Fibroblast of skin of back (primary cell): ENCODE data around the gene HRCT1.
"Not testable (repeated sequence)": the region's sequence is repeated elsewhere in the genome, so short reads cannot be mapped to it uniquely, and the experiment has no call there.

ENCODE experiments used
- DNase-seq: peaks from one replicate; pipeline ENCODE4 v3.0.0-alpha.2; 2013

The HRCT1 gene

DNA sequence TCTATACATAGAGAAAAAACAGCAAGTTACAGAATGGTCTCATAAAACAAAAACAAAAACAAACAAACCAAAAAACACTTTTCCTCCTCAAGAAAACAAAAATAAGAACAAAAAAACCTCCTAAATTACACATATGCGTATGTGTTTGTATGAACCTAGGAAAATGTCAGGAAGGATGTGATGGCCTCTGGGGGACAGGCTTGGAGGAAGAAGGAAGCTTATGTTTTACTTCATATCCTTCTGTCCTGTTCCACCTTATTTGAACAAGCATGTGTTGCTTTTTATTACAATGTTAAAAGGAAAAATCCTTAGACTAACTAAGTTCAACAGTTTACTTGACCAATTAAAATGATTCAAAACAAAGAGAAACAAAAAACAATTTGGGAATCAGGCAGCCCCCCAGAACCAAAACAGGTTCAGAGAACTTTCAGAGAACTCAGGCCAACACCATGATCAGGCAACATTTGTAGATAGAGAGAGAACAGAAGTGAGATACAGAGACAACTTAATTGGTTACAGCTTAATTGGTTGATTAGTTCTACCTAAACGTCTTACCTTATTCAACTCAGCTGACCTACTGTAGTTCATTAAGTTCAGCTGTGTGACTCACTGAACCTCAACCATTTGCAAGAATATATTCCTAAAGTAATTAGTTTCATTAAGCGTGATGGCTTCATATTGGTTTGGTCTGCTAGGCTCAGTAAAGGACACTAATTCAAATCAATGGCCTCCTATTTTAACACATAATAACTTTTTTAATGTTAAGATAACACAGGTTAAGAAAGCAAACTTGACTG lies 13.4 kb downstream of the HRCT1 start:
- no peak for DNase-seq

DNA sequence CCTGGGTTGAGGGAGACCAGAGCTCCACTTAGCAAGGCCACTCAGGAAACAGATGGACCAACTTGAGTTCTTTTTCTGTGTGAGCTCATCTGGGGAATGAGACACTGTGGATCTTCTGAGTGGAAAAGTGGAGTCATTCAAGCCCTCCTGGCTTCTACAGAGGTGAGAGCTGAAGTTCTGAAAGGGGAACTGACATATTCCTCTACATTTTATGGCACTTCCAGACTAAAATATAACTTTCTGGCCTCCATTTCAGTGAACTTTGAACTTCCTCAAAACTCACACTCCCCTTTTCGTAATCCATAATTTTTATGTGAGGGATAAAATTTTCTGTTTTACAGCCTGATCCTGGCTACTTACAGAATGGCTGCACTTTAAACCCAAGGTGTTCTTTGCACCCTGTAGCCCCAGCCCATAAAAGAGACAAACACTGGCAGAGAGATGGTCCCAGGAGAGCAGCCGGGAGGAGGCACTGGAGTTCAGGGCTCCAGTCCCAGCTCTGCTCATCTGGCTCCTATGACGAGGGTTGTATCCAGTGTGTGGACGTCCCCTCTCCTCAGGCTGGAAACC lies 14.1 kb downstream of the HRCT1 start:
- DNase-seq: no peak

DNA sequence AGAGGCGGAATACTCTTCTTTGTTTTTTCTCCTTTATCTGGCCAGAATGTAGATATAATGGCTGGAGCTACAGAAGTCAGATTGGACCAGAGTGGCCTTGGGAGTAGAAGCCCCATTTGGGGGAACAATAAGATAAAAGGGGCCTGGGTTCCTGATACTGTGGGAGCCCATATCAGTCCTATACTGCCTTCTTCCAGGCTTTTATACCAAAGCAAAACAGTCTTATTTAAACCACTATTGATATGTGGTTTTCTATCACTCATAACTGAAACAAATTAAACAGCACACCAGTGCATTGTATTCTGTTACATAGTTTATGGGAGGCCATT lies 17.6 kb downstream of the HRCT1 start:
- DNase-seq: no peak

DNA sequence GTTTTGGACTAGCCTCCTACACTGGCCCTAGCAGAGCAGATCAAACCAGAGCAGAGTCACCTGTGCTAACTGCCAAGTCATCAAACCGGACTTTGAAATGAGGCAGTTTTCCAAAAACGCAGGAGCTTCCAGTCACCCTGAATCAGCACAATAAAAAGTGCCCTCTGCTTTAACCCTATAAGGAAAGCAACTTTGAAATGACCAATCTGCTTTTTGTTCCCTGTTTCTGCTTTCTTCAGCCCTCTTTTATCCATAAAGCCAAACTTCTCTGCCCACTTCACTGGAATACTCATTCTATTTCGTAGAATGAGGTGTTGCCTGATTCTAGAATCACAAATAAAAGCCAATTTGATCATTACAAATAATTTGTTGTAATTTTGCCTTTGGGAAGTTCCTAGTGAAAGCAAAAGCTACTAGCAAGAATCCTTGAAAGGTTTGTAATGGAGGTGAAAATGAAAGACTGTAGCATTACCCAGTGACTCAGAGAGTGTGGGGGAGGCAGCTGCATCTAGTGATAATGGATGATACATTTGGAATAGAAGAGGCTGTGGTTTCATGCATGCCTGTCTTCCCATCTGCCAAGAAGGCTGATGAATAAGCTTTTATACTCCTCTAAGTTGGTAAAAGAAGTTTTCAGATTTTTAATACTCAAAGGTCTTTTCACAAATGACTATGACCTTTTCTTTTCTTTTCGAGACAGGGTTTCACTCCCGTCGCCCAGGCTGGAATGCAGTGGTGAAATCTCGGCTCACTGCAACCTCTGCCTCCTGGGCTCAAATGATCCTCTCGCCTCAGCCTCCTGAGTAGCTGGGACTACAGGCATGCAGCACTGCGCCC lies 18.1 kb downstream of the HRCT1 start:
- peak; percentile 95 for DNase-seq

DNA sequence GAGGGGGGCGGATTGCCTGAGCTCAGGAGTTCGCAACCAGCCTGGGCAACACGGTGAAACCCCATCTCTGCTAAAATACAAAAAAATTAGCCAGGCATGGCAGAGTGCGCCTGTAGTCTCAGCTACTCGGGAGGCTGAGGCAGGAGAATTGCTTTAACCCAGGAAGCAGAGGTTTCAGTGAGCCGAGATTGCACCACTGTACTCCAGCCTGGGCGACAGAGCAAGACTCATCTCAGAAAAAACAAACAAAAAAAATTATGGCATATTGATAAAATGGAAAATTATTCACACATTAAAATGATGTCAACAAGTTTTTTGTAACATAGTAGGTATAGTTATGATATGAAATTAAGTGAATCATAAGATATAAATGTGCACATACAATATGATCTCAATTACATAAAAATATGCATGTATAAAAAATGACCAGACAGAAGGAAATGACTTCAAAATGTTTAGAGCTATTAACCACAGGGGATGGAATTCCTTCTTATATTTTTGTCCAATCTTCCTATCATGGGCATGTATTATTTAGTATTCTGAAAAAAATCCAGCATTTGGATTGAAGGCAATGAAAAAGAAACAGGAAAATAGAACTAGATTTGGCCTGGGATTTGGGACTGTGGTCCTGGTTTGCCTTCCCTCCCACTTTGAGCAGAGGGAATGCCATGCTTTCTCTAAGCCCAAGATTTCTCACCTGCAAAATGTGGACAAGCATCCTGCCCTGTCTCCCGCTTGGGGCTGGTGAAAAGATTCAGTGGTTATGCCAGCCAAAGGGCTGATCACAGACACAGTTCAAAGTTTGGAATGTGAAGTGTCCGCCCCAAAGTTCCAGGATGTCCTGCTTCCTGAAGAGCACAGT lies 22.8 kb downstream of the HRCT1 start:
- DNase-seq: peak; percentile 84

DNA sequence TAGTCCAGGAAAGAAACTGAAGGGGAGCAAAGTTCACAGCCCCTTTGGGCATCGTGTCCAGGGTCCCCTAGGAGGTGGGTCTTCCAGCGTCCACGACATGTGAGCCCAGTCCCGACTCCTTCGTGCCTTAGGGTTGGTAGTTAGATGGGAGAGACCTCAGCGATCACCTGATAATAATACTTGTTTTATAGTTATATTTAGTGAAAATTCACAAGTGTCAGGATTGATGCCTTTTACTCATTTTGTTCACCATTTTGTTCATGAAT lies 23.4 kb downstream of the HRCT1 start:
- no peak for DNase-seq

DNA sequence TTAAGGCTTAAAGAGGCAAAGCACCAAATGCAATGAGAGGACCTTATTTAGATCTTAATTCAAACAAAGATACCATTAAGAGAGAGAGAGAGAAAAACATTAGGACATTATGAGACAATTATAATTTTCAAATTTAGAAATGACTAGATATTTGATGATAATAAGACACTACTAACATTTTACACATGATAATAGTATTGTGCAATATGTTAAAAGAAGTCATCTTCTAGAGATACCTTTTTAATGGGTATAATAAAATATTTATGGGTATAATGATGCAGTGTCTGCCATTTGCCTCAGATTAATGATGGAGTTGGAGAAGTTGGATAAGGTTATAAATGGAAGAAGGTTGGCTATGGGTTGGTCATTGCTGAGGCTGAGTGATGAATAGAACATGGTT lies 24.5 kb downstream of the HRCT1 start:
- DNase-seq: no peak

DNA sequence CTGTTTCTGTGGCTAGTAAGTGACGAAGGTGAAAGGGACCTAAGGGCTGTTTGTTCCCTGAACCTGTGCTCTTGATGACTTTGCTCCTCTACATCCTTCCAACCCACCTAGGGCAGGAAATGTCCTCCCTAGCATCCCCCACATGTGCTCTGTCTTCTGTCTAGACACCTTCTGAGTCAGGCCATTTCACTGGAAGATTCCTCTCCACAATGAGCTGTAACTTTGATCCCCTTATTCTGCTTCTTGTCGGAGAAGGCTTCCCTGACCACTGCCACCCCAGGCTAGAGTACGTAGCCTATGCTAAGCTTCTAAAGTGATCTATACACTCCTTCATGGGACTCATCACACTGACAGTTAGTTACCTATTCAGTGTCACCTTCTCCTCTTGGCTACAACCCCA lies 25.0 kb downstream of the HRCT1 start:
- DNase-seq: no peak

DNA sequence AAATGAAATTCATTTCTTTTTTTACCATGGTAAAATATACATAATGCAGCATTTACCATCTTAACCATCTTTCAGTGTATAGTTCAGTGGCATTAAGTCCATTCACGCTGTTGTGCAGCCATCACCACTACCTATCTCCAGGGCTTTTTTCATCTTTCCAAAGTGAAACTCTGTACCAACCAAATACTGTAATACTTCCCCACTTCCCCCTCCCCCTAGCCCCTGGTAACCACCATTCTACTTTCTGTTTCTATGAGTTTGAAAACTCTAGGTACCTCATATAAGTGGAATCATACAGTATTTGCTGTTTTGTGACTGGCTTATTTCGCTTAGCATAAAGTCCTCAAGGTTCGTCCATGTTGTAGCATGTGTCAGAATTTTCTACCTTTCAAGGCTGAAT lies 26.7 kb downstream of the HRCT1 start:
- DNase-seq: no peak

DNA sequence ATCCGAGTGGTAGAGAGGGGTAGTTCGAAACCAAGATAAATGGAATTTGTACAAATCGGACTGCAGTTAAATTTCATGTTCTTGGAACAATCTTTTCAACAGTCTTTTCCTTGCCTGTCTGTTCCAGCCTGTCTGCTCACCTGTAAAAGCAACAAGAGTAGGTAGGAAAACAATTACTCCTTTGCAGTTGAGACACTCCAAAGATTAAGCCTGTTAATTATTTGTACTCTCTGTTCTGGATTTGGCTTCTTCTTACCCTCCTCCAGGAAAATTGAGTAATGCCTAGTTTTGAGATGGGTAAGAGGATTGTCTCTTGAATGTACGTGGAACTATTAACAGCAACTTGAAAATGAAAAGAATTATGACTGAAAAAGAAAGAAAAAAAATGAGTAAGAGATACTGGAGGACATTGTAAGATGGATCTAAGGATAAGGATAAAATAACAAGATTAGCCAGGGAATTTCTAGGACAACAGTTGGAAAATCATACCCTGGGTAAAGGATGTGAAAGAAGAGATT lies 27.6 kb downstream of the HRCT1 start:
- no peak for DNase-seq

DNA sequence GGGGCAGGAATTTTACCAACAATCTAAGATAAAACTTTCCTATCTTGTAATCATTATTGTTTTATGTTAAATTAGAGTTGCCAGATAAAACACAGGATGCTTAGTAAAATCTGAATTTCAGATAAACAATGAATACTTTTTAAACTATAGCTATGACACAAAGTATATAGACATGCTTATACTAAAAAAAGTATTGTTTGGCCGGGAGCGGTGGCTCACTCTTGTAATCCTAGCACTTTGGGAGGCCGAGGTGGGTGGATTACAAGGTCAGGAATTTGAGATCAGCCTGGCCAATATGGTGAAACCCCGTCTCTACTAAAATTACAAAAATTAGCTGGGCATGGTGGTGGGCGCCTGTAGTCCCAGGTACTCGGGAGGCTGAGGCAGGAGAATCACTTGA lies 28.1 kb downstream of the HRCT1 start:
- not testable (repeated sequence) for DNase-seq

DNA sequence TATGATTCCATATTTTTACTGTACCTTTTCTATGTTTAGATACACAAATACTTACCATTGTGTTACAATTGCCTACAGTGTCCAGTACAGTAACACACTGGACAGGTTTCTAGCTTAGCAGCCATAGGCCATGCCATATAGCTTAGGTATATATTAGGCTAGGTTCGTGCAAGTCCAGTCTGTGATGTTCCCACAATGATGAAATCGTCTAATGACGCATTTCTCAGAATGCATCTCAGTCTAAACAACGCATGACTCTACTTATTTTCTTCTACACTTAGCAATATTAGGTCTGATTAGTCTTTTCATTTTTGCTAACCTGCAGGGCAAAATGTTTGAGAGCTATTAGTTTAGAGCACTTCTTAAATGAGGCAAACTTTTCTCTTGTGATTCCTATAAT lies 29.3 kb downstream of the HRCT1 start:
- DNase-seq: no peak

DNA sequence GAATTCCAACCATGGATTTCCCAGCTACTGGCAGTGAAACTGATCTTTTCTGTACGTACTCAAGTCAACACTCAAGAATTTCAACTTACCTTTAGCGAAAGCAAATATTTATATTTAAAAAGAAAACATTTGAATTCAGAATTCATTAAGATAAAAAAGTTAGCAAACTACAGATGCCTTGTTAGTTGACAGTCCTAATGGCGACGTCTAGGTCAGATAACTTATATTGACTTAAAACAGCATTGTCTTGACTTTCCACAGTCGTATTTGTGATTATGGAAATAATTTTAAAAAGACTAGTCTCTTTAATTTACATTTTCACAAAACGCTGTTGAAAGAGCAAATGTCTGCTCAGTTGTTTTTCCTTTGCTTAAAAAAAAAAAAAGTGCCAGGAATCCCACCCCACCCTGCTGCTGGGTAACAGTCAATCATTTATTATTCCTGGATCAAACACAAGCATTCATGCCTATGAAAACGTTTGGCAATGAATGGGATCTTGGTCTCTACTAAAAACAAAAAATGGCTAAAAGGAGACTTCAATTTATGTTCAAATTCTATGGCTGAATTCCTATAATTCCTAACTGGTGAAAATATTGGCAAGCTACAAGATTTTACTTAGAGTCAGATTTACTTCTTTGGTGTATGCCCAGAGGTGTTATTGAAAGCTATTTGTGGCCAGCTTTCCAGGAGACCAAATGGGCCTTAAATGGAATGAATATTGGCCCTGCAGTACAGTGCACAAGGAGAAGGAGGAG lies 29.9 kb downstream of the HRCT1 start:
- DNase-seq: peak; percentile 97

DNA sequence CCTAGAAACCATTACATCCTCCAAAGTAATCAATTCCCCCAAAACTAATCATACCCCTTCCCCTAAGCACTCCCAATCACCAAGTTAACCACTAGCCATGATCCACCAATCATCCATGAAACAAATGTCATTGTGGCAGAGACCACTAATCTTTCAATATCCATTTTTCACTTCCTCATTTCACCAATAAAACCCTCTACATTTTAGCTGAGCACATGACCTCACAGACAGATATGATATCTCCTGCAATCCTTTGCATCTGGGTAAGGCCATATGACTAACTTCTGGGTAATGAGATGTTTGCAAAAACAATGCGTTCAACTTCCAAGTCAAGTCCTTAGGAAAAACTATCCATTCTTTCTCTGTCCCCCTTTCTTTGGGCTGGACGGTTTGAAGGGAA lies 31.2 kb downstream of the HRCT1 start:
- peak; percentile 61 for DNase-seq

DNA sequence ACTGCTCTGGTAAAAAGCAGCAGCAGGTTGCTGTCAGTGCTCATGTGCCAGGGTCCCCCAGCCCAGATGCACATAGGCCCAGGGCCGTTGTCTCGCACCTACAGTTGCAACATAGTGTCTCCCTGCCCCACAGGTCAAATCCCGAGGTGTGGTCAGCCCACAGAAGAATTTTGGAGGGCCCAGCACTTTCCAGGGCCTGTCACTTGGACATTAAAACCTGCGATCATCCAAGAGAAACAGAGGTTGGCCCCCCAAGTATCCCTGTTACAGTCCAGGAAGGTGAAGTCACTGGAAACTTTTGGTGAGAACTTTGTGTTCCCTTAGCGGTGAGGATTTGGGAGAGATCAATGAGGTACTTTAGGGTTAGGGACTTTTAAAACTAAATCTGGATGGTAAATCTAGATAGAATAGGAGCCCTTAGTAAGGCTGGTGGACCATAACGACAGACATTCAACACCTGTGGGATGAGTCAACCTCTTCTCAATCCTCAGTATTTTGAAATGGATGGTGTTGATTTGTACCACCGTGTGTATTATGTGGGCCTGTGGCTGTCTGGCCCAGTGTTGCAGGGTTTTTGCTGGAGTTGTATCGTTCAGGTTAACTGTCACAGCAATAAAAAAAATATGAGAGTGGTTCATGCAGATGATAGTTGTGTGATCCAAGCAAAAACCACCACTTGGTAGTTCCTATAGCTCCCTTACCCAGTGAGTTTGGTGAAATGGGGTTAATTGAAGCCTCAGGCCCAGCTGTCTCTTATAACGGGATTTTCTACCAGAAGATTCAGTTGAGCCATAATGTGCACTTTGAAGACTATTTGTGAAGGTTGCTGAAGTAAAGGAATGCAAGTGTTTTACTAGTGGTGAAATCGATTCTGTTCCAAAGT lies 32.7 kb downstream of the HRCT1 start:
- DNase-seq: no peak

DNA sequence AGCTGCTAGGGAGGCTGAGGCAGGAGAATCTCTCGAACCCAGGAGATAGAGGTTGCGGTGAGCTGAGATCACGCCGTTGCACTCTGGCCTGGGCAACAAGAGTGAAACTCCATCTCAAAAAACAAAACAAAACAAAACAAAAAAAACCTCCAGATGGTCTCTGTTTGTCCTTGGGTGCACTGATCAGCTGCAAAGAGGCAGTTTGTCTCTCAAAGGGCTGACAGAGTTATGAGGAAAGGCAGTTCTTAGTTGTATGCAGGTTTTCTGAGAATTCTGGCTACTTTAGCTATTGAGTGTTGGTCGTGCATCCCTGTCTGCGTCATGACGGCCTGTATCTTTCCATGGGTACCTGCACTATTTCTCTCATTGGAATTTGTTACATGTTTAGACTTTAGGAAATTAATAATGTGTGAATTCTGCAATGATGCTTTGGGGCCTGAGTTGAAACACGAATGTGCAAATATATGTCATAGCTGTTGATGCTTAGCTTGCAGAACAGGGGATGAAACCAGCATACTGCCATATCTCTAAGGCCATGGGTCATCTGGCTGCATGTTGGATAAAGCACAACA lies 33.8 kb downstream of the HRCT1 start:
- DNase-seq: no peak

DNA sequence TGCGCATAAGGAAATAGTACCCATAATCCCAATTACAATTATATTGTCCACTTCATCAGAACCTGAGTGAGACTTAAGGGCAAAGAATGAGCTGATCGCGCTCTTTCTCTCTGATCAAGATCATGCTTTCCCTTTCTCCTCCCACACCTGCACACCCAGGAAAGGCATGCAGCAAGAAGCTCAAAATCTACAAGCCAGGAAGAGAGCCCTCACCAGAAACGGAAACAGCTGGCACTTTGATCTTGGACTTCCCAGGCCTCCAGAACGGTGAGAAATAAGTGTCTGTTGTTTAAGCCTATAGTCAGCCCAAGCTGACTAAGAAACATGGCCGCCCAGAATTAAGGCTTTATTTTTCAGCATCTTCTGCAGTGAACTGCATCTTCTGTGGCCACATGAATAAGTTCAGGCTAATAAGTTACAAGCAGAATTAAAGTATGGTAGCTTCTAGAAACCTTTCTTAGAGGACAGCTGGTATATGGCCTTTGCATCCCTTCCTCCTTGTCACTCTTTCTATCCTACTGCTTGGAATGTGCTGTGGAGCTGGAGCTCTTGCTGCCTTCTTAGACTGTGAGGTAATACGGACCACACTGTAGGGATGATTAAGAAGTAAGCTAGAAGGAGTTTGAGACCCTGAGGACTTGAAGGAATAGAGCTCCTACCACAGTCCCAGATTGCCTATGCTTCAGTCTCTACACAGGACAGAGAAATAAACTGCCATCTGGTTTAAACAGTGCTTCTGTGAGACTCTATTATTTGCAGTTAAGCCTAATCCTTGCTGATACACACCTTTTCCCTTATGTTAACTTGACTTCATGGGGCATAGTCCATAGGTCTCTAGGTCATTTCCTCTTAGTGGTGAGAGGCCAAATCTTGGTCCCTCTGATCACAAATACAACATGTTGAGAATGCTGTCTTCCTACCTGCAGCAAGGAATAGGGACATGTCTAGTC lies 34.7 kb downstream of the HRCT1 start:
- DNase-seq: peak; percentile 56

DNA sequence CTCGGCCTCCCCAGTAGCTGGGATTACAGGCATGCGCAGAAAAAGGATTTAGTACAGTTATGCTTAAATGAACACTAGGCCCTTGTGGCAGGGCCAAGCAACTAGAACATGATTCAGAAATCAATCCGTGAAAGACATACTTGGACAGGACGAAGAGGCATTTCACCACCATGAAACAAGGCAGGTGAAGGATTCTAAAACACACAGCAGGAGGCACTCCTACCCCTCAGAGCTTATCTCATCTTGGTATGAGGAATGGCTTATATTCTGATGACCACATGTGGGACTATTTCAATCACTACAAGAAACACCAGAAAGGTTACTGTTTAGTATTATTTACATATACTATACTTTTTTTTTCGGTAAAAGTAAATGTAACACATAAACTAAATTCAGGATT lies 36.3 kb downstream of the HRCT1 start:
- DNase-seq: no peak

DNA sequence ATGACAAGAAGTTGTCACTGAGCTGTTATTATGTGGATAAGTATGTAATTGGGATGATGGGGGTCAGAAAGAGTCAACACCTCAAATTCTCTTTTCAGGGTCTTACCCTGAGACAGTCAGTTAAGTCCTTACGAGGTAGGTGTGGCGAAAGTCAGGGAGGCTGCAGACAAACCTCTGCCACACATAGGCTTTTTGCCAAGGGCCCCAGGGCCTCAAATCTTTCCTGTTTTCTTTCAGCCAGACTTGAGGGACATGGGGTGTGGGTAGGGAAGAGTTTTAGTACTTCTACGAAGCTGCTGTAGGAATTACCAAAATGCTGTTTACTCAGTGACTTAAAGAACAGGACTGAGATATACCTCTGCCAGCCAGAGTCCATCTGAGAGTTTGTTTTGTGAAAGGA lies 38.2 kb downstream of the HRCT1 start:
- DNase-seq: no peak

DNA sequence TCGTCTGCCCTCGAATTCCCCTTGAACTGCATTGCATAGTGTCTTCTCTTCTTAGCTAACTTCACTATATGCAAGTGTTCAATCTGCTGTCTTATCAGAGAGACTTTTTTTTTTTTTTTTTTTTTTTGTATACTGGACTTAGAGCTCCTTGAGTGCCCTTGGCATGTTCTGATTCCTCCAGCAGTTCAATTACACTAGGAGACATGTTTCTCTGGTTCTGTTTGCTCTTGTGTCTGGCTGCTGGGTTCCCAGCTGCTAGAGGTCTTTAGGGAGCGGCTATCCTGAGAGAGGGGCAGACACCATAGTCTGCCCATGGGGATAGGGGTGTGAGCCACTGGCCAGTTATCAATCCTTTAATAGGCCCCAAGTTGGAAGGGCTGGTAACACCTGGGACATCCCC lies 38.8 kb downstream of the HRCT1 start:
- no peak for DNase-seq
